OCI-LY3 (cell line): ENCODE results near the gene CCL20.

Experiments
- EZH2phosphoT487 ChIP-seq: fragments of 200-600 bp; shearing (Covaris generic); IDR thresholded peaks from 2 replicates; pipeline ENCODE4 v1.6.1; 2018; ENCODE audit warnings: antibody characterized with exemption, mixed run types, low read depth
- TF ChIP-seq, protein P1 (sequence below): fragments of 200-600, 300-600 bp; sonication (generic); IDR thresholded peaks from 2 replicates; pipeline ENCODE4 v1.5.1; 2014; ENCODE audit warnings: antibody characterized with exemption, low read length, low read depth

DNA sequence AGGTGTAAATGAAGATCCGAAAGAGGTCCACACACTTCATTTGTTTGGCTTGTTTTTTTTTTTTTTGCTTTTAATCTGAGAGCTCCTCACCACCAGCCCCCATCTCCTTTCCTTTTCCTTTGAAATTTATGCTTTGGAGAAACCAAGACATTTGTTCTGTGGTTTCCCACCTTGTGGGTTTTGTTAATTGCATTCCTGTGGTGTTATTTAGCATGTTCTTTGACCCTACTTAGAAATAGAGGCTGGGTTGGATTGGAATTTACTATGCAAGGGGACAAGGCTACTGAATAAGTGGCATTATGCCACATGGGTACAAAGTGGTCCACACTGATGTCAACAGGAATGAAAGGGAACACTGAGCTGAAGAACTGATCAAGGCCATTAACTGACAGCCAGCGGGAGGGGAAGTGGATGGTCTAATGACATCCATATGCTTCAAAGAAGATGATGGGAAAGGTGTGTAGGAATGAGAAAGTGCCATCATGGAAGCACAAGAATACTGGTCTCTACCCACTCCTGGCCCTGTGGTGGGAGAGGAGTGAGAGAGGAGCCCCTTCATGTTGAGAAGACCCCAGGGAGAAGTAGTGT, 8.9 kb downstream of the CCL20 start:
- TF ChIP-seq, protein P1, sequence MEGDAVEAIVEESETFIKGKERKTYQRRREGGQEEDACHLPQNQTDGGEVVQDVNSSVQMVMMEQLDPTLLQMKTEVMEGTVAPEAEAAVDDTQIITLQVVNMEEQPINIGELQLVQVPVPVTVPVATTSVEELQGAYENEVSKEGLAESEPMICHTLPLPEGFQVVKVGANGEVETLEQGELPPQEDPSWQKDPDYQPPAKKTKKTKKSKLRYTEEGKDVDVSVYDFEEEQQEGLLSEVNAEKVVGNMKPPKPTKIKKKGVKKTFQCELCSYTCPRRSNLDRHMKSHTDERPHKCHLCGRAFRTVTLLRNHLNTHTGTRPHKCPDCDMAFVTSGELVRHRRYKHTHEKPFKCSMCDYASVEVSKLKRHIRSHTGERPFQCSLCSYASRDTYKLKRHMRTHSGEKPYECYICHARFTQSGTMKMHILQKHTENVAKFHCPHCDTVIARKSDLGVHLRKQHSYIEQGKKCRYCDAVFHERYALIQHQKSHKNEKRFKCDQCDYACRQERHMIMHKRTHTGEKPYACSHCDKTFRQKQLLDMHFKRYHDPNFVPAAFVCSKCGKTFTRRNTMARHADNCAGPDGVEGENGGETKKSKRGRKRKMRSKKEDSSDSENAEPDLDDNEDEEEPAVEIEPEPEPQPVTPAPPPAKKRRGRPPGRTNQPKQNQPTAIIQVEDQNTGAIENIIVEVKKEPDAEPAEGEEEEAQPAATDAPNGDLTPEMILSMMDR, result no peak
- TF ChIP-seq EZH2phosphoT487, result no peak
